ENCODE data around the gene CELA3A.
"Not testable (repeated sequence)": the region's sequence is repeated elsewhere in the genome, so short reads cannot be mapped to it uniquely, and the experiment has no call there.

Gene CELA3A

DNA sequence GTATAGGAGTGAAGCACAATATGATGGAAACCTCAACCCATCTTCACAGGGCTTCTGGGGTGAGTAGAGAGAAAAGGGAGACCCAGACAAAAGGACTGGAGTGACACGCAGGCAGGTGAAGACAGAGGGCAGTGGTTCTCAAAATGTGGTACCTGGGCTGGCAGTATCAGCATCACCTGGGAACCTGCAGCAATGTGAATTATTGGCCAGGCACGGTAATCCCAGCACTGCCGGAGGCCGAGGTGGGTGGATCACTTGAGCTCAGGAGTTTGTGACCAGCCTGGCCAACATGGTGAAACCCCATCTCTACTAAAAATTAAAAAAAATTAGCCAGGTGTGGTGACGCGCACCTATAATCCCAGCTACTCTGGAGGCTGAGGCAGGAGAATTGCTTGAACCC, 19.3 kb upstream of the CELA3A start:
- DNase-seq = not testable (repeated sequence)

- DNase-seq = not testable (repeated sequence)
Observed at GRCh38 chr1:21983539-21983938, 17.9 kb upstream of the CELA3A start.

- not testable (repeated sequence) for DNase-seq
Observed at GRCh38 chr1:21985893-21986292, 15.6 kb upstream of the CELA3A start.

DNA sequence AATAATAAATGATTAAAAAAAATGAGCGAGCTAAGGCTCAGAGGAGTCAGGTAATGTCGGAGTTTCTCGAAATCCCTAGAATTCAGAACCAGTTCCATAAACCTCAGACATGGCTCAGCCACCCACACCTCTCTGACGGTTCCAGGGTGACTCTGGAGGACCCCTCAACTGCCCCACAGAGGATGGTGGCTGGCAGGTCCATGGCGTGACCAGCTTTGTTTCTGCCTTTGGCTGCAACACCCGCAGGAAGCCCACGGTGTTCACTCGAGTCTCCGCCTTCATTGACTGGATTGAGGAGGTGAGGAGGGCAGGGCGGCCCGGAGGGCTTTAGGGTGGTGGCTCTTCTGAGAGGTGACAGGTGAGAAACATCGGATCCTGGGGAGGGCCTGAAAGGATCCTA, 15.1 kb upstream of the CELA3A start:
- DNase-seq = not testable (repeated sequence)

DNA sequence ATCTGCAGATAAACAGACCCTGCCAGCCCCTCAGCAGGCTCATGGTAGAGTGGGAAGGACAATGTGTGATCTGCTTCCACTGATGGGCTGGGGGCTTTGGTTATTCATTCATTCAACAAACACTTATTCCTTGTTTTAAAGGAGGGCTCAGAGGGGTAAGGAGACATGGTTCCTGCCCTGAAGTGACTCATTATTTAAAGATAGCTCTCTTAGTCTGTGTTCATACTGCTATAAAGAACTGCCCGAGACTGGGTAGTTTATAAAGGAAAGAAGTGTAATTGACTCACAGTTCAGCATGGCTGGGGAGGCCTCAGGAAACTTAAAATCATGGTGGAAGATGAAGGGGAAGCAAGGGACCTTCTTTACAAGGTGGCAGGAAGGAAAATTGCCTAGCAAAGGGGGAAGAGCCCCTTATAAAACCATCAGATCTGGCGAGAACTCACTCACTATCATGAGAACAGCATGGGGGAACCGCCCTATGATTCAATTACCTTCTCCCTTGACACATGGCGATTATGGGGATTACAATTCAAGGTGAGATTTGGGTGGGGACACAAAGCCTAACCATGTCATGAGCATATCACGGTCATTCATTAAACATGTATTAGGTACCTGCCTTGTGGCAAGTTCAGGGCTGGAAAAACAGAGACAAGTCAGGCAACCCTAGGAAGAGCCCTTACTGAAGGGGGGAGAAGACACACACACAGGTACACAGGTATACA, 11.6 kb upstream of the CELA3A start:
- DNase-seq = not testable (repeated sequence)

DNA sequence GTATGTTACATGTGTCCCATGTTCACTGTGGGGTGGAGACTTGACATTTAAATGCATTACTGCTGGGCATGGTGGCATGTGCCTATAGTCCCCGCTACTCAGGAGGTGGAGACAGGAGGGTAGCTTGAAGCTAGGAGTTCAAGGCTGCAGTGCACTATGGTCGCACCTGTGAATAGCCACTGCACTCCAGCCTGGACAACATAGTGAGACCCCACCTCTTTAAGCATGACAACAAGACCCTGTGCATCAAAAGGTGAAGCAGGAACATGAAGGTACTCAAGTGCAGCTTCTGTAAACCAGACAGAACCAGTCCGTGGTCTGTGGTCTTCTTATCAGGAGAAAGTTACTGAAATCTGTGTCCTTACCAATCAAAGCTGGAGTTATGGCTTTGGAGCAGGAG, 9.3 kb upstream of the CELA3A start:
- DNase-seq = not testable (repeated sequence)

DNA sequence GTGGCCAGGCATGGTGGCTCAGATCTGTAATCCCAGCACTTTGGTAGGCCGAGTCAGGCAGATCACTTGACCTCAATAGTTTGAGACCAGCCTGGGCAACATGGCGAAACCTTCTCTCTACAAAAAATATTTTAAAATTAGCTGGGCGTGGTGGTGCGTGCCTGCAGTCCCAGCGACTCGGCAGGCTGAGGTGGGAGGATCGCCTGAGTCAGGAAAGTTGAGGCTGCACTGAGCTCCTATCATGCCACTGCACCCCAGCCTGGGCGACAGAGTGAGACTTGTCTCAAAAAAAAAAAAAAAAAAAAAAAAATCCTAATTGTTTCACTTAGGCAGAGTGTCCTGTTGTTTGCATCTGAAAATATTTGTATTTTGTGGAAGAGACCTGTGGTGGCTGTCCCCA, 6.7 kb upstream of the CELA3A start:
- DNase-seq = not testable (repeated sequence)

DNA sequence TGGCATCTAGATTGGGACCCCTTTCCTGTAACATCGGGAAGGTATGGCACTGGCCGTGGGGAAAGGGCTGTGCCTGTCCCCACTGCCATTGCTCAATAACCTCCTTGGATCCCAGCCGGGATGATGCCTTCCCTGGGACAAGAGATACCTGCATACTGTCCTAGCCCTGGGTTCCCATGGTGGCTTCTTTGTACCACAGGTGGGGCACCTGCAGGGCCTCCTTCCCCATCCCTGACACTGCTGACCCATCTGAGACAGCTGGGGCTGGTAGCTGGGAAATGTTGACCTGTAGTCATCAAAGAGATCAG, 4.8 kb upstream of the CELA3A start:
- DNase-seq = not testable (repeated sequence)

GRCh38 chr1:21997891-21998623, 3.4 kb upstream of the CELA3A start:
- DNase-seq = not testable (repeated sequence)

GRCh38 chr1:21998624-21999294, 2.7 kb upstream of the CELA3A start:
- not testable (repeated sequence) for DNase-seq

- not testable (repeated sequence) for DNase-seq
Observed at GRCh38 chr1:21999645-22000044, 1.8 kb upstream of the CELA3A start.

GRCh38 chr1:22002461-22002860, 1.0 kb downstream of the CELA3A start:
- not testable (repeated sequence) for DNase-seq

DNA sequence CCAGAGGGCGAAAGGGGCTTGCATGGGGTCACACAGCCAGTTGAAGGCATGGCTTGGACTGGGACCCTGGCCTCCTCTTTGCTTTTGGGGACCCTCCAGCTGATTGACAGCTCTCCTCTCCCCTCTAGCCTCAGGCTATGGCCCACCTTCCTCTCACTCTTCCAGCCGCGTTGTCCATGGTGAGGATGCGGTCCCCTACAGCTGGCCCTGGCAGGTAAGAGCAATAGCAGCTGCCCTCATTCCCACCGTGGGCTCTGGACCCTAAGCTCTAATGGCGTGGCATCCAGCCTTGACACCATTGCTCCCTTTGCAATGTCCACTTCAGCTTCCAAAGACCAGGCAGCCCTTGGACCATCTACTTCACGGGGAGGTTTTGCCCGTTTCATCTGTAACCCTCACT, 1.4 kb downstream of the CELA3A start:
- DNase-seq = not testable (repeated sequence)

DNA sequence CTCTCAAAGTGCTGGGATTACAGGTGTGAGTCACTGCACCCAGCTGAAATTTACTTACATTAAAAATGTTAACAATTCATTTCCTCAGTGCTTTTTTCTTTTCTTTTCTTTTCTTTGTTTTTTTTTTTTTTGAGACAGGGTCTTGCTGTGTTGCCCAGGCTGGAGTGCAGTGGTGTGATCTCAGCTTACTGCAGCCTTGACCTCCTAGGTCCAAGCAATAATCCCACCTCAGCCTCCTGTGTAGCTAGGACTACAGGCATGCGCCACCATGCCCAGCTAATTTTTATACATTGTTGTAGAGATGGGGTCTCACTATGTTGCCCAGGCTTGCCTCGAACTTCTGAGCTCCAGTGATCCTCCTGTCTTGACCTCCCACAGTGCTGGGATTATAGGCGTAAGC, 2.5 kb downstream of the CELA3A start:
- not testable (repeated sequence) for DNase-seq

DNA sequence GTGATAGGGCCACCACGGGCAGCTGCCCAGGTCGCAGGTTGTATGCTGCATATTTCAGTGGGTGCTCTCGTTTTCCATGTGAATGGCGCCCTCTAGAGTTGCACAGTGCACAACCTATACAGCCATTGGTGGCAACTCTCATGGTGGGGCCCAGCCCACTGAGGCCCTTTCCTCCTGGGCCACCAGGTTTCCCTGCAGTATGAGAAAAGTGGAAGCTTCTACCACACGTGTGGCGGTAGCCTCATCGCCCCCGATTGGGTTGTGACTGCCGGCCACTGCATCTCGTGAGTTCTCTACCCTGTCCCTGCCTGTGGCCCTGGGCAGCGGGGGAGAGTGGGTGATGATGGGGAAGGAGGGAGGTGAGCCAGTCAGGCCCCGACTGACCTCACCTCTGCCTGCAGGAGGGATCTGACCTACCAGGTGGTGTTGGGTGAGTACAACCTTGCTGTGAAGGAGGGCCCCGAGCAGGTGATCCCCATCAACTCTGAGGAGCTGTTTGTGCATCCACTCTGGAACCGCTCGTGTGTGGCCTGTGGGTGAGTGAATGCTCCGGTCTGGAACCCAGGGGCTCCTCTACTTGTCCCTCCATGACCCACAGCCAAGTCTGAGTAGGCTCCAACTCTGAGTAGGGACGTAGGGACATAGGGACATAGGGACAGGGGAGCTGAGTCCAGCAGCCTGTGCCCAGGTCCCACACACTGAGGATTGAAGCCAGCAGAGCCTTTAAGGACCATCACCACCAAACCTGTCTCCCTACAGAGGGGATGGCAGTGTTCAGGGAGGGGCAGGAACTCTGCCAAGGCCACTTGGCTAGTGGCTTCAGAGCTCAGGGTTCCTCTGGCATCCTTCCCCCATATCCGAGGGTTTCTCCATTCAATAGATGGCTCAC, 4.0 kb downstream of the CELA3A start:
- peak; percentile 64 for DNase-seq

DNA sequence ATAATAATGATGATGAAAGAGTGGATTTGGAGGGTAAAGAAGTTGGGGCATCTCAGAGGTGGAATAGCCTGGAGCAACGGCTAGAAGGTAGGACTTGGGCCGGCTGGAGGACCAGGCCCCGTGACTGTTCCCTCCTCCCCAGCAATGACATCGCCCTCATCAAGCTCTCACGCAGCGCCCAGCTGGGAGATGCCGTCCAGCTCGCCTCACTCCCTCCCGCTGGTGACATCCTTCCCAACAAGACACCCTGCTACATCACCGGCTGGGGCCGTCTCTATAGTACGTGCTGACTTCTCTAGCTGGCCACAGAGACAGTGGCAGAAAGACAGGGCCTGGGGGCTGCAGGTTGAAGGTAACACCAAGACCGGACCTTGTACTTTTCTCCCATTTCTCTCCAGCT, 5.3 kb downstream of the CELA3A start:
- DNase-seq = not testable (repeated sequence)

DNA sequence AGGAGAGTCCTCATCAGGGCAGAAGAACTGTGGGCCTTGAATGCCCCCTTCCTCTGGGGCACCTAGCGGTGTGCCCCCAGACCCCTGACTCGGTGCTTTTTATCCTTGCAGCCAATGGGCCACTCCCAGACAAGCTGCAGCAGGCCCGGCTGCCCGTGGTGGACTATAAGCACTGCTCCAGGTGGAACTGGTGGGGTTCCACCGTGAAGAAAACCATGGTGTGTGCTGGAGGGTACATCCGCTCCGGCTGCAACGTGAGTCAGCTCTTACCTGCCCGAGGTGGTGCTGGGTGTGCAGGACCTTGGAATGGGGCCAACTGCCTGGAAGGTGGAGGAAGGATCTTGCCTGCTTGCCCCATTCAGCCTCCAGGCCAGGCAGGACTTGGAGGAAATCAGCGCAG, 5.8 kb downstream of the CELA3A start:
- DNase-seq = not testable (repeated sequence)

DNA sequence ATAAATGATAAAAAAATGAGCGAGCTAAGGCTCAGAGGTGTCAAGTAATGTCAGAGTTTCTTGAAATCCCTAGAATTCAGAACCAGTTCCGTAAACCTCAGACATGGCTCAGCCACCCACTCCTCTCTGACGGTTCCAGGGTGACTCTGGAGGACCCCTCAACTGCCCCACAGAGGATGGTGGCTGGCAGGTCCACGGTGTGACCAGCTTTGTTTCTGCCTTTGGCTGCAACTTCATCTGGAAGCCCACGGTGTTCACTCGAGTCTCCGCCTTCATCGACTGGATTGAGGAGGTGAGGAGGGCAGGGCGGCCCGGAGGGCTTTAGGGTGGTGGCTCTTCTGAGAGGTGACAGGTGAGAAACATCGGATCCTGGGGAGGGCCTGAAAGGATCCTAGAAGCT, 8.1 kb downstream of the CELA3A start:
- not testable (repeated sequence) for DNase-seq

DNA sequence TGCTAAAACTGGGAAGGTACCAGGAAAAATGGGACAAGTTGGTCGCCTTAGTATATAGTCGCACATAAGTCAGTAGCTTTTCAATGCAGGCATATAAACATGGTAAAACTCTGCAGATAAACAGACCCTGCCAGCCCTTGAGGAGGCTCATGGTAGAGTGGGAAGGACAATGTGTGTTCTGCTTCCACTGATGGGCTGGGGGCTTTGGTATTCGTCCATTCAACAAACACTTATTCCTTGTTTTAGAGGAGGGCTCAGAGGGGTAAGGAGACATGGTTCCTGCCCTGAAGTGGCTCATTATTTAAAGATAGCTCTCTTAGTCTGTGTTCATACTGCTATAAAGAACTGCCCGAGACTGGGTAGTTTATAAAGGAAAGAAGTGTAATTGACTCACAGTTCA, 11.3 kb downstream of the CELA3A start:
- not testable (repeated sequence) for DNase-seq

DNA sequence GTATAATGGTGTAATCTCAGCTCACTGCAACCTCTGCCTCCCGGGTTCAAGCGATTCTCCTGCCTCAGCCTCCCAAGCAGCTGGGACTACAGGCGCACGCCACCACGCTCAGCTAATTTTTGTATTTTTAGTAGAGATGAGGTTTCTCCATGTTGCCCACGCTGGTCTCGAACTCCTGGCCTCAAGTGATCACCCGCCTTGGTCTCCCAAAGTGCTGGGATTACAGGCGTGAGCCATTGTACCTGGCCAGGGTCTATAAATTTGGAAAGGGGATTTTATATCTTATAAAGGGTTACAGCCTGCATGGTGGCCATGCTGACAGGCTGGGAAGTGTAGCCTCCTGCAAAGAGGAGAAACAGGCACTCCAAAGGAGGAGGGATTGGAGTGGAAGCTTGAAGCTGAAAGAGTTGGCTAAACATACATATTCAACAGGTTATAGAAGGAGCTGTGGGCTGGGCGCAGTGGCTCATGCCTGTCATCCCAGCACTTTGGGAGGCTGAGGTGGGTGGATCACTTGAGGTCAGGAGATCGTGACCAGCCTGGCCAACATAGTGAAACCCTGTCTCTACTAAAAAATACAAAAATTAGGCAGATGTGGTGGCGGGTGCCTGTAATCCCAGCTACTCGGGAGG, 13.2 kb downstream of the CELA3A start:
- DNase-seq = not testable (repeated sequence)

GRCh38 chr1:22018583-22019559, 17.4 kb downstream of the CELA3A start:
- peak; percentile 89 for DNase-seq

Measured in GDM1 (cell line).